Effector CD8-positive, alpha-beta T cell (primary cell): ENCODE results near the gene CIB4.
A peak's percentile ranks its signal among the peaks of the same experiment; 100 is the strongest.

Experiments
- DNase-seq: peaks from one replicate; lab custom pipeline; 2025; lab: John Stamatoyannopoulos, UW

Gene CIB4

GRCh38 chr2:26581991-26582842, 58.9 kb downstream of the CIB4 start:
- DNase-seq = no peak

- no peak for DNase-seq
These were observed 59.7 kb downstream of the CIB4 start for GRCh38 chr2:26581266-26581990.

GRCh38 chr2:26580751-26581150, 60.4 kb downstream of the CIB4 start:
- DNase-seq = no peak

GRCh38 chr2:26580151-26580550, 61.0 kb downstream of the CIB4 start:
- DNase-seq = no peak

- no peak for DNase-seq
These were observed 61.5 kb downstream of the CIB4 start for GRCh38 chr2:26579723-26580040.

GRCh38 chr2:26579025-26579722, 62.0 kb downstream of the CIB4 start:
- no peak for DNase-seq

- no peak for DNase-seq
These were observed 62.6 kb downstream of the CIB4 start for GRCh38 chr2:26578581-26578980.

GRCh38 chr2:26578113-26578458, 63.1 kb downstream of the CIB4 start:
- DNase-seq = no peak

- peak; percentile 46 for DNase-seq
These were observed 63.6 kb downstream of the CIB4 start for GRCh38 chr2:26577442-26578112.

GRCh38 chr2:26576565-26577441, 64.4 kb downstream of the CIB4 start:
- DNase-seq = no peak

- no peak for DNase-seq
These were observed 65.2 kb downstream of the CIB4 start for GRCh38 chr2:26575836-26576564.

GRCh38 chr2:26574900-26575560, 66.1 kb downstream of the CIB4 start:
- no peak for DNase-seq

- DNase-seq = no peak
These were observed 66.9 kb downstream of the CIB4 start for GRCh38 chr2:26574066-26574899.

GRCh38 chr2:26573241-26573925, 67.8 kb downstream of the CIB4 start:
- no peak for DNase-seq

GRCh38 chr2:26572591-26572990, 68.6 kb downstream of the CIB4 start:
- DNase-seq = no peak

GRCh38 chr2:26571316-26571715, 69.8 kb downstream of the CIB4 start:
- DNase-seq = no peak

- DNase-seq = no peak
These were observed 71.1 kb downstream of the CIB4 start for GRCh38 chr2:26570083-26570430.

- DNase-seq = no peak
These were observed 71.7 kb downstream of the CIB4 start for GRCh38 chr2:26569216-26570082.
